ENCODE results near the gene WNT8B.
A peak's percentile ranks its signal among the peaks of the same experiment; 100 is the strongest.

Gene WNT8B, protein sequence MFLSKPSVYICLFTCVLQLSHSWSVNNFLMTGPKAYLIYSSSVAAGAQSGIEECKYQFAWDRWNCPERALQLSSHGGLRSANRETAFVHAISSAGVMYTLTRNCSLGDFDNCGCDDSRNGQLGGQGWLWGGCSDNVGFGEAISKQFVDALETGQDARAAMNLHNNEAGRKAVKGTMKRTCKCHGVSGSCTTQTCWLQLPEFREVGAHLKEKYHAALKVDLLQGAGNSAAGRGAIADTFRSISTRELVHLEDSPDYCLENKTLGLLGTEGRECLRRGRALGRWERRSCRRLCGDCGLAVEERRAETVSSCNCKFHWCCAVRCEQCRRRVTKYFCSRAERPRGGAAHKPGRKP

DNA sequence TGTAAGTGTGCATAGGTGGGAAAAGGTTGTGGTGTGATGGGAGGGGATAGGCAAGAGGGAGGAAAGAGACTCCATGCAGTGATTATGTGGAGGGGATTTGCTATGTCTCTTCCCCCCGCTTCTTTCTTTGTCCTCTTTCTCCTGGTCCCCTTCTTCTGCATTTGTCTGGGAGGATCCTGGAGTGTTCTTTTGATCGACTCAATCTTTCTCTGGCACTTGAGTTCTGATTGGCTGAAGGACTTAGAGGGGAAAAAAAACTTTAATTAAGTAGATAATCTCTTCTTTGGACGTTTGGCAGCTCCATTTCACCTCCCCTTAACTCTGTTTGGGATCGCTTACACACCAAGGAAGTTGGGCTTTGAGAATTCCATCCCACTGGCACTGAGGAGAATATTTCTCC is at the start of gene WNT8B:
WNT8B (plus strand) TSS at position 301 of the 400 bp plus-strand sequence. CDS start 160 bp downstream, outside the sequence.
- no peak for DNase-seq (ENCODE audit: low read depth in 2 of 3, low spot score in 2 of 3)

DNA sequence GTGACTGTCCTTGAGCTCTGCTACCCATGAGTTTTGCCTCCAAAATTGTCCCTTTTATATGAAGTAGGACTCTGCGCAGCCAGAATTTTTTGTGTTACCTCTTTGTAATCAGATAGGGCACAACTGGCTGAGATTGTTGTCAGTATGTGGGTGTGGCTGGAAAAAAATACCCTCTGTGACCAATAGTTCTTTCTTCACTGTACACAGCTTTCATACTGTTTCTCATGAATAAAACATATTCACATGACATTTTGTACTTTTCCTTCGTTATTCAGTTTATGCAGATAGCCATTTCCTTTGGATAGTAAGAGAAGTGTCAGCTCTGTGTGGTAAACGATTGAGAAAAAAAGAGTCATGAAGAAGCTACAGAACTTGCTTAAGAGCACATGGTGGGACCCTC is 49.6 kb upstream of the WNT8B start:
- DNase-seq (ENCODE audit: low read depth in 2 of 3, low spot score in 2 of 3), result no peak

DNA sequence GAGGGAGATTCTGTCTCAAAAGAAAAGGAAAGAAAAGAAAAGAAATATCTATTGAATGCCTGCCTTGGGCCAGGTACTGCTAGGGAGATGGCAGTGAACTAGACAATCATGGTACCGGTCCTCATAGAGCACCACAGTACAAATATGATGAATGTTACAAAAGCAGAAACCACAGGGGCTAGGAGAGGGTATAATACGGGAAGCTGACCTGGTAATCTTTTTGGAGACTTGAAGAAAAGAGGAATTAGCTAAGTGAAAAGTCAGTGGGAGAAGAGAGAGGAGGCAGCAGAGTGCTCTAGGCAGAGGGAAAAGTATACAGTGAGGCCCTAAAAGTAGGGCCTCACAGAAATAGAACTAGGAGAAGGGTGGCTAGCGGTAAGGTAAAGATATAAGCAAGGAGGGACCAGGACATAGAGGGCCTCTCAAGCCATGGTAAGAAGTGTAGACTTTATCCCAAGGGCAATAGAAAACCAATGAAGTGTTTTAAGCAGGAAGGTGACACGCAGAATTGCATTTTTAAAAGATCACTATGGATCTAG is 42.8 kb upstream of the WNT8B start:
- DNase-seq (ENCODE audit: low read depth in 2 of 3, low spot score in 2 of 3), result no peak

DNA sequence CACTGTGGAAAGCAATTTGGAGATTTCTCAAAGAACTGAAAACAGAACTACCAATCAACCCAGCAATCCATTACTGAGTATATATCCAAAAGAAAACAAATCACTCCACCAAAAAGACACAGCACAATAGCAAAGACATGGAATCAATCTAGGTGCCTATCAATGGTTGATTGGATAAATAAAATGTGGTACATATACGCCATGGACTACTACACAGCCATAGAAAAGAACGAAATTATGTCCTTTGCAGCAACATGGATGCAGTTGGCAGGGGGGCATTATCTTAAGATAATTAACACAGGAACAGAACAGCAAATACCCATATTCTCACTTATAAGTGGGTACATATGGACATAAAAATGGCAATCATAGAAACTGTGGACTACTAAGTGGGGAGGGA is 35.4 kb upstream of the WNT8B start:
- no peak for DNase-seq (ENCODE audit: low read depth in 2 of 3, low spot score in 2 of 3)

DNA sequence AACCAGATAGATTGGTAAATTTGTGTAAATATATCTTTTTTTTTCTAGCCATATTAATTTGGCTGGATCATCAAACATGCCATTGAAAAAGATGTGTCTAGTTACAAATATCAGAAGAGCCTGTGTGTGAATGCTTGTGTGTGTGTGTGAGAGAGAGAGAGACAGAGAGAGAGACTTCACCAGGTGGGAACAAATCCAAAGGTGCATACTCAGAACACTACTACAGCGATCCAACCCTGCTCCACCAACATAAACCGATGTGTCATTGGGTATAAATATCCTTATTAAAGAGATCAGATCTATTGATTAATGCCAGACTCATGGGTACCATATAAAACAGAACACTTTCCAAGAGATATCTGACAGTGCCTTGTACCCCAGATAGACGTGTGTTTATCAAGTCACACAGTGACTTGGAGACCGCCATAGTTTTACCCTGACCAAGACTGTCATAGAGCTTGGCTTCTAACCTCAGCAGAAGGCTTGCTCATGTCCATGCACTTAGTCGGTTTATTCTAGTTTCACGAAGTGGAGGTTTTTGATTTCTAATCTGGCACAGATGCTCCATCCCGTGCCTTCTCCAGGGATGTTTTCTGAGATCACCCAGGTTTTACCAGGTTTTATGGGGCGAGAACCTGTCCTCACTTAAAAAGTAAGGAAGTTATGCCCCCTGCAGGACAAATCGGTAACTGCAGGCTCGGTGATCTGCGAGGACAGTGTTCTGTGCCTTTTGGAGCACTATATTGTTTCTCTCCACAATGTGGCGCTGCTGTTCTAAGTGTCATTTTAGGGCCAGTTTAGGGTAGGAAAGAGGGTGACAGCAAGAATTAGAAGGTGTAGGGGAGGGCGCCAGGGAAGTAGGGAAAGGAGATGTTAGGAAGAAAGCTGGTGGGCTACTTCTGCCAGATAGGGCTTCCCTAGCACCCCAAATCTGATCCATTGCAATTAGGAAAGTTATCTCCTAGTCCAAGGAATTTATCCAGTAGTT is 29.3 kb upstream of the WNT8B start:
- DNase-seq (ENCODE audit: low read depth in 2 of 3, low spot score in 2 of 3), result peak; percentile 70 to 99 (median 97)

DNA sequence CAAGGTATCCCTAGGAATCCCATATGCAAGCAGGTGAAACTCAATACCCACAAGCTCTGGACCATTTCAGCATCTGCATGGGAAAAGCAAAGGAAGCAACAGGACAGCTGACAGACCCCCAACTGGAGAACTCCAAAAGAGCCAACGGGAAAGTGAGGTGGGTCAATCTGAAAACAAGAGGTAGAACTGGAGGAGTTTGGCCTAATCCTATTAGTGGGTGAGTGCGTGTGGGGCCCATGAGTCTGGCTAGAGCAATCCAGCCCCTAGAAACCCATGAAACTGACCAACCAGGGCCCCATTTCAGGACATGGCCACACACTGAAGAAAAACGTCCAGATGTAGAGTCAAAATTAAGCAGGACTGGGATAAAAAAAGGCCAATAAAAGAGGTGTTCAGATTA is 26.6 kb upstream of the WNT8B start:
- DNase-seq (ENCODE audit: low read depth in 2 of 3, low spot score in 2 of 3), result no peak

DNA sequence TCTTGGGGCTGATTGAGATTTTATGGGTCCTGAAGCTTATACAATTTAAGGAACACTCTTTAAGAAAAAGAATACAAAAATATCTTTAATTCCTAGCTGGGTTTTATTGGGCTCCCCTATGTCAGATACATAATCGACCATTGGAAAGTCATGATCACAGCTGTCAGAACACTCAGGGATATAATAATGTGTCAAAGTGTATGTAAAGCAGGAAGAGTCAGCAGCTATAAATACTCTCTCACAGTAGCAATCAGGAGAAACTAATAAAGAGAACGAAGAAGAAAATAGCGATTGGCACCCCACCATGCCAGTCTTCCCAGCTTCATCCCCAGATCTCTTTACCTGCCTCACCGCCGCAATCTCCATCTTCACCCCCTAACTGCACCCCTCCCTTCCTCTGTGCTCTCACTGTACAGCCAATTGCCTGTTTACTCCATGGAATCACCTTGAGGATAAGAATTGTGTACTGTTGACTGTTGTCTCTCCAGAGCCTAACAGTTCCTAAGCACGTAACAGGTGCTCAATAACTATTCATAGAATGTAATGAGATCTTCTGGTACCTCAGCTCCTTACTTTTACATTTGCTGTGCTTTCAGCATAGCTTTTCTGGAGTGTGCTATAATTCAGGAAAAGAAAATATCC is 24.0 kb upstream of the WNT8B start:
- no peak for DNase-seq (ENCODE audit: low read depth in 2 of 3, low spot score in 2 of 3)

DNA sequence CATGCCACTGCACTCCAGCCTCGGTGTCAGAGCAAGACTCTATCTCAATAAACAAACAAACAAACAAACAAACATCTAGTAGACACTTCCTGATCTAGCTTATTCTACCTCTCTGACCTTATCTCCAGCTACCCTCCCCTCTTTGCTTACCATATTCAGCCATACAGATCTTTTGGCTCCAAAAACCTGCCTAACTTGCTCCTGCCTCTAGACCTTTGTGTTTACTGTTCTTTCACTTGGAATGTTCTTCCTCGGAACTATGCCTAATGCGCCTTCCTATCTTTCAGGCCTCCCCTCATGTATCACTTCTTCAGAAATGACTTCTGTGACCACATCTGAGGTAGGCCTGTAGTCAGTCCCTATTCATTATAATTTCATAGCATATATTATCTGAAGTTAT is 20.3 kb upstream of the WNT8B start:
- DNase-seq (ENCODE audit: low read depth in 2 of 3, low spot score in 2 of 3), result no peak

DNA sequence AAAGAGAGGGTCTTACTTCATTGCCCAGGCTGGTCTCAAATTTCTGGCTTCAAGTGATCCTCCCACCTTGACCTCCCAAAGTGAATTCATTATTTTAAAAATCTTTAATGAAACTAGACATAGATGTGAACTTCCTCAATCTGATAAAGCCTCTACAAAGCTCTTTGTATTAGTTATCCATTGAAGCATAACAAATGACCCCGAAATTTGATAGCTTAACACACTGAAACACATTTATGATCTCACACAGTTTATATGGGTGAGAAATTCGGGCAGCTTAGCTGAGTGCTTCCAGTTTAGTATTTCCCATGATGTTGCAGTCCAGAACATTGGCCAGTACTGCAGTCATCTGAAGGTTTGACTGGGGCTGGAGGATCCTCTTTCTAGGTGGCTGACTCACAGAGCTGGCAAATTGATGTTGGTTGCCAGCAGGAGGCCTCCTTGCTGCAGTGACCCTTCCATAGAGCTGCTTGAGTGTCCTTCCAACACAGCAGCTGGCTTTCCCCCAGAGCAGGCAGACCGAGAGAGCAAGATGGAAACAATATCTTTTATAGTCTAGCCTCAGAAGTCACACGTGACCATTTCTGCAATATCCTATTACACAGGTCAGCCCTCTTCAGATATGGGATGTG is 16.6 kb upstream of the WNT8B start:
- no peak for DNase-seq (ENCODE audit: low read depth in 2 of 3, low spot score in 2 of 3)

DNA sequence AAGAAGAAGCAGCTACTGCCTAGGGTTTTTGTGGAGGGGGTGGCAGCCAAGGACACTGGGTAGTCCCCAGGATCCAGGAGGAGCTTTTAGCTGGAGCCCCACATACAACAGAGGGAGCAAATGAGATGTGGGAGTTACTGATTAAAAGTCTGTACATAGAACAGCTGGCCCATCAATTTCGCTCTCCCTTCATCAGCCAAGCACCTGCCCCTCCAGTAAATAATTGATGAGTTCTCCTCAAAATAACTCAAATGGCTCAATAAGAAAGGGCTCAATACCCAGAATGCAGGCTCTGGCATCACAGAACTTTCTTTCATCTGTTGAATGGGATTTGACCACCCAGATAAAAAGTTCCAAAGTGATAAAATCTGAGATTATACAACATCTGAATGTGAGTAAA is 15.1 kb upstream of the WNT8B start:
- no peak for DNase-seq (ENCODE audit: low read depth in 2 of 3, low spot score in 2 of 3)

DNA sequence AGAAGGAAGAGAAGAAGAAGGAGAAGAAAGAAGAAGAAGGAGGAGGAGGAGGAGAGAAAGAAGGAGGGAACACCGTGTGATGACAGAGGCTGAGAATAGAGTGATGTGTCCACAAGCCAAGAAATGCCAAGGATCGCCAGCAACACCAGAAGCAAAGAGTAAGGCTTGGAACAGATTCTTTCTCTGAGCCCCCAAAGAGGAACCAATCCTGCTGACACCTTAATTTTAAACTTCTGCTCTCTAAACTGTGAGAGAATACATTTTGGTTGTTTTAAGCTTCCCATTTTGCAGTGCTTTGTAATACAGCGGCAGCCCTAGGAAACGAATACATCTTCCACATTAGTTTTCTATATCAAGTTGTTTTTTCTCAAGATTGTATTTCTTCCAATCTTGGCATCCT is 13.9 kb upstream of the WNT8B start:
- DNase-seq (ENCODE audit: low read depth in 2 of 3, low spot score in 2 of 3), result no peak

DNA sequence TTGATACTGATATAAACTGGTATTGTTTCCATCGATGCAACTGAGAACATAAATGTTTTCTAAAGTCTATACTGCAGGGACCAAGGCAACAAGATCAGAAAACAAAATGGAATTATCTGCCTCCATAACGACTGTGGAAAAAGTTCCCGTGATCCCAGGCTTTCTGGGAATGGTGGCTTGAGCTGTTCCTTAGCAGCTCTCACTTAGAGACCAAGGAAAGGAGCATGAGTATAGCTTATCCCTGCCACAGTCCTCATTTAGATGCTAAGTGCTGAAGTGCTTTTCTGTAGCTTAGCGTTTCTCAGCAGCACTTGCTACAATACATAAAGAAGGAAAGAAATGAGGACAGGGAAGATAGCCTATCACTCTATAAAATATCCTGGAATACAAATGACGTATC is 5.5 kb downstream of the WNT8B start:
- no peak for DNase-seq (ENCODE audit: low read depth in 2 of 3, low spot score in 2 of 3)

DNA sequence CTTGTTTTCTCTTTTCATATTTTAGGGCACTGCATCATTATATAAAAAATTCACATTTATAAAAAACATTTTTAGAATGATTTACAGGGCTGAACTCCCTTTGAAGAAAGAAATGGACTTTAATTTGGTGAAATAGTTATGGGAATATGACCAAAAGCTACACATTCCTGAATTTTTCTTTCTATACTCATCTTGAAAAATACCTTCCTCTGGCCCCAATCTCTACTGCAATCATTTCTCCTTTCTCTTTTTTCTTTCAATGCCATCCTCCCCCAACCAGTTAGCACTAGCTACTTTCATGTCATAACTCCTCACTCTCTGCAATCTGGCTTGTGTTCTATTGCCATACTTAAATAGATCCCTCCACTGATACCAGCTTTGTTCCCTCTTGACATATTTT is 6.2 kb downstream of the WNT8B start:
- no peak for DNase-seq (ENCODE audit: low read depth in 2 of 3, low spot score in 2 of 3)

DNA sequence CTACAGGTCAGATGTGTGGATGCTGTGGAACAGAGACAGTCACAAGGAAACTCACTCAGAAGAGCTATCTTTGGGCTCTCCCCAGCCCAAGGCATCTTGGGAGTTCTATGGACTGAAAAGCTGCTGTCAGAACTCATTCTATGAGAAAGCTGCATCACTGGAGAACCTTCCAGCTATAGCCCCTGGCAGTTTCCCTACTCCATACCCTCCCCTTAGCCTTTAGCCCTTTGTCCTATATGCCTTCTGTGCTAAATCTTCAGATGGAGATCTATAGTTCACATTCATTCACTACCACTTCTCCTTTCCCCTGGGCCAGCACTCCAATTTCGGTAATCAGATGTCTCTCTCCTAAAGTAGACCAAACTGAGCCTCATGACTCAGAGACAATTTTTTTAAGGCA is 6.9 kb downstream of the WNT8B start:
- DNase-seq (ENCODE audit: low read depth in 2 of 3, low spot score in 2 of 3), result no peak

DNA sequence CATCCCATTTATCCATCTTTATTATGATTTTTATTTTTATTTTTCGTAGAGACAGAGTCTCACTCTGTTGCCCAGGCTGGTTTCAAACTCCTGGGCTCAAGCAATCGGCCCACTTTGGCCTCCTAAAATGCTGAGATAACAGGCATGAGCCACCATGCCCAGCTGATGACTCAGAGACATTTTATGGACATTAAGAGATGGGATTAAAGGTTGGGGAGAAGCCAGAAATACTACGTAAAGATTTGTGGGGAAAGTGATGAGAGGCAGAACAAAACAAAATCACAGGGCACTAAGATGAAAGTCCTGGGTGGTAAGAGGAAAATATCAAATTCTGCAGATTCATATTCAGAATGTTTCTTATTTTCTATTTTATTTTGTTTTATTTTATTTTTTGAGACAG is 7.6 kb downstream of the WNT8B start:
- no peak for DNase-seq (ENCODE audit: low read depth in 2 of 3, low spot score in 2 of 3)

DNA sequence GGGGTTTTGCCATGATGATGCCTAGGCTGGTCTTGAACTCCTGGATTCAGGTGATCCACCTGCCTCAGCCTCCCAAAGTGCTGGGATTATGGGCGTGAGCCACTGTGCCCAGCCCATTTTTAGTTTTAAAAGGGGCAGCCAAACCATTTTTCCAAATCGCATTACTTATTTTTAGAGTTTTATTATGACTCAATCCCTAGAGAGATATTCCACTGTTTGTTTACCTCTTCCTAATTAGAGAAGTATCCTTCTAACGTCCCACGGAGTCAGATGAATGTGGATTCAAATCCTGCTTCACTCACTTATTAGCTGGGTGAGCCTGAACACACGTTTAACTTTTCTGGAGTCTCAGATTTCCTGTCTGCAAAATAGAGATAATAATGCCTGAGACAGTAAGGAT is 15.2 kb downstream of the WNT8B start:
- DNase-seq (ENCODE audit: low read depth in 2 of 3, low spot score in 2 of 3), result no peak

DNA sequence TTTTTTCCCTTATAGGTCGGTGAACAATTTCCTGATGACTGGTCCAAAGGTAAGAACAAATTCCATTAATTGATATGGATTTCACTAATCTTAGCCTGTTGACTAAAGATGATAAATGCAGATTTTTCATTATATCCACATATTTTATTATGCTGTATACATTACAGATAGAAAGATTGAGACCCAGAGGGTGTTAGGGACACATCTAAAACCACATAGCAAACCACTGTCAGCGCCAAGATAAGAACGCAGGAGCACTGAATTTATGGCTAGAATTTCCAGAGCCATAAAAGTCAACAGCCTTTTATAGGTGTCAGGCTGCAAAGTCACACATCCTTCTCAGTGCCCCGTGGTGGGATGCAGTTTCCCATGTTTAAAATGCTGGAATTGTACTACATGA is 16.2 kb downstream of the WNT8B start:
- no peak for DNase-seq (ENCODE audit: low read depth in 2 of 3, low spot score in 2 of 3)

DNA sequence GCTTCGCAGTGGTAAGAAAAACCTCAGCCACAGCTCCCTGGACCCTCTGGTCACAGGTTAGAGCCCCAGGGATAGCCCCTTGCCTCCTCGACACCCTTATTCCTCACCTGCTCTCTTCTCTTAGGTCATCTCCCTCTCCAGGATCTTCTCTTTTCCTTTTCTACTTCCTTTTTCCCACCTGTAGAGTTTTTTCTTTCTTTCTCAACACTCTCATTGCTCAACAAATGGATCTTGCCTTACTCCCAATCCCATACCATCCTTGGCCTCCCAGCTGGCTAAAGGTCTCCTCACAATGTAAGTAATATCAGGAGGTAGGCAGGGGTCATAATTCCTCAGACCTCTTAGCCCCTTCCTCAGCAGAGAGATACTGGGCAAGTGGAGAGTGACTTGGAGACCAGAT is 17.2 kb downstream of the WNT8B start:
- no peak for DNase-seq (ENCODE audit: low read depth in 2 of 3, low spot score in 2 of 3)

DNA sequence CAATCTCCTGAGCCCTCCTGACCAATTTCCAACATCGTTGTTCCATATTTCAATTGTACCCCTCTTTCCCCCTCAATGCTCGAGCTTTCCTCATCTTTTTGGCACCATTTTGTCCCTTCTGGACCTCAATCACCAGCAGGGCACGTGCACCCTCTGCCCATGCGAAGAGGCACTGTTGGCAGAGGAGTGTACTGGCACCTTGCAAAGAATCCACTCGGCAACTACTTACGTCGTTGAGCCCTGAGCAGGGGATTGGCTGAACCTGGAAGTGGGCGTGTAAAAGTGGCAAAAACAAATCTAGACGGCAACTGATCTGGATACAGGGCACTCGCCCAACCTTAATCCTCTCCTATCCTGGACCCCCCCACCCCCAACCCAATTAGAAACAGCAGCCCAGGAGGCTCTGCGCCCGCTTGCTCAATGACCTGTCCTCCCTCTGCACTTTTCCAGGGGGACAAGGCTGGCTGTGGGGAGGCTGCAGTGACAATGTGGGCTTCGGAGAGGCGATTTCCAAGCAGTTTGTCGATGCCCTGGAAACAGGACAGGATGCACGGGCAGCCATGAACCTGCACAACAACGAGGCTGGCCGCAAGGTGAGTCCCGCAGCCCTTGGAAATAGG is 18.8 kb downstream of the WNT8B start:
- DNase-seq (ENCODE audit: low read depth in 2 of 3, low spot score in 2 of 3), result peak; percentile 65 to 95 (median 90)

DNA sequence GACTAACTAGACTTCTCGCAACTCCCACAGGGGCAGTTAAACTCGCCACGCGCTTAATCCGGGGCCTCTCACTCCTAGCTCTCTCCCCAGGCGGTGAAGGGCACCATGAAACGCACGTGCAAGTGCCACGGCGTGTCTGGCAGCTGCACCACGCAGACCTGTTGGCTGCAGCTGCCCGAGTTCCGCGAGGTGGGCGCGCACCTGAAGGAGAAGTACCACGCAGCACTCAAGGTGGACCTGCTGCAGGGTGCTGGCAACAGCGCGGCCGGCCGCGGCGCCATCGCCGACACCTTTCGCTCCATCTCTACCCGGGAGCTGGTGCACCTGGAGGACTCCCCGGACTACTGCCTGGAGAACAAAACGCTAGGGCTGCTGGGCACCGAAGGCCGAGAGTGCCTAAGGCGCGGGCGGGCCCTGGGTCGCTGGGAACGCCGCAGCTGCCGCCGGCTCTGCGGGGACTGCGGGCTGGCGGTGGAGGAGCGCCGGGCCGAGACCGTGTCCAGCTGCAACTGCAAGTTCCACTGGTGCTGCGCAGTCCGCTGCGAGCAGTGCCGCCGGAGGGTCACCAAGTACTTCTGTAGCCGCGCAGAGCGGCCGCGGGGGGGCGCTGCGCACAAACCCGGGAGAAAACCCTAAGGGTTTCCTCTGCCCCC is 19.5 kb downstream of the WNT8B start:
- DNase-seq (ENCODE audit: low read depth in 2 of 3, low spot score in 2 of 3), result peak in 2 of 3 experiments; percentile 20 to 47
